ENCODE results near the gene CPM.
"Not testable (repeated sequence)": the region's sequence is repeated elsewhere in the genome, so short reads cannot be mapped to it uniquely, and the experiment has no call there.

Gene CPM

DNA sequence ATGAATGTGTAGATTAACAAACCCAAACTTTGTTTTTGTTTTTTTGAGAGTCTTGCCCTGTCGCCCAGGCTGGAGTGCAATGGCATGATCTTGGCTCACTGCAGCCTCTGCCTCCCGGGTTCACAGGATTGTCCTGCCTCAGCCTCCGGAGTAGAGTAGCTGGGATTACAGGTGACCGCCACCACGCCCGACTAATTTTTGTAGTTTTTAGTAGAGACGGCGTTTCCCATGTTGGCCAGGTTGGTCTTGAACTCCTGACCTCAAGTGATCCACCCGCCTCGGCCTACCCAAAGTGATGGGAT, 125.7 kb downstream of the CPM start:
- not testable (repeated sequence) for DNase-seq (ENCODE audit: low spot score)

DNA sequence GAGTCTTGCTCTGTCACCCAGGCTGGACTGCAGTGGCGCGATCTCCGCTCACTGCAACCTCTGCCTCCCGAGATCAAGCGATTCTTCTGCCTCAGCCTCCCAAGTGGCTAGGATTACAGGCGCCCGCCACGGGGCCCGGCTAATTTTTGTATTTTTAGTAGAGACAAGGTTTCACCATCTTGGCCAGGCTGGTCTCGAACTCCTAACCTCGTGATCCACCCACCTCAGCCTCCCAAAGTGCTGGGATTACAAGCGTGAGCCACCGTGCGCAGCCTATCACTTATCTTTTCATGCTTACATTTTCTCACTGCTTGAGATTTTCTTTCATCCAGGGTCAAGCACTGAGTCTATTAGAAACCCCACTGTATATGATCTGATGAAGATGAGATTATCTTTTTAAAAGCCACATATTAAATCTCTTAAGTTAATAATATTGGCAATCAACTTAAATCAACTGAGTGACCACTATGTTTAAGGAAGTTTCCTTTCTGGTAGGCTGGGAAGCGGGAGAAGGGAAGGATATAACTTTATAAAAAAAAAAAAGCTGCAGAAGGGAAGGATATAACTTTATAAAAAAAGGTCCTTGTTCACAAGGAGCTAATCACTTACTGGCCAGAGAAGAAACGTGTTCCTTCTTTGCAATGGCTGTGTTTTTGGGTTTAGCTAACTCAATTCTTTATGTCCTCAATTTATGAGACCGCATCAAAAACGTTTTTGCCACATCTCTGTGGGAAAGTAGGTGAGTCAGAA, 126.3 kb downstream of the CPM start:
- peak; percentile 51 for DNase-seq (ENCODE audit: low spot score)

DNA sequence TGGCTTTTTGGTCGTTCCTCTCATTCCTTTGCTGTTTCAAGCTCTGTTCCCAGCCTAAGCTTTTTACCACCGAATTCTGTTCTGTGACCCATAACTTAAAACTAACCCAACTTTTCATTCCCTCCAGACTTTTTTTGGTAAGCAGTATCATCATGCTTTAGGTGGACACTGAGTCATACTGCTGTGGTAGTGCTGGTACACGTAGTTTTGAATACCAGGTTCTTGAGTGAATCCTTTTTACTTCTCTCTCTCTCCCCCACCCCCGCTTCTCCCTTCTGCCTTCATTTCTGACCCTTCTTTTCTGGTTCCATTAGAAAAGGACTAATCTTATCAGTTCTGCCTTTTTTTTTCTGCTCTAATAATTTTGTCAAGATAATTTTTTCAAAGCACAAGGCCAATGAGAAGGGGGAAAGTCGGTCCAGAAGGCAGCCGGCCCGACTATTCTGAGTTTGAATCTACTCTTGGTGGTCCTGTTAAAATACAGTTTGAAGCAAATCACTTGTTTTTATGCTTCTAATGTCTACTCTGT, 127.3 kb downstream of the CPM start:
- no peak for DNase-seq (ENCODE audit: low spot score)

DNA sequence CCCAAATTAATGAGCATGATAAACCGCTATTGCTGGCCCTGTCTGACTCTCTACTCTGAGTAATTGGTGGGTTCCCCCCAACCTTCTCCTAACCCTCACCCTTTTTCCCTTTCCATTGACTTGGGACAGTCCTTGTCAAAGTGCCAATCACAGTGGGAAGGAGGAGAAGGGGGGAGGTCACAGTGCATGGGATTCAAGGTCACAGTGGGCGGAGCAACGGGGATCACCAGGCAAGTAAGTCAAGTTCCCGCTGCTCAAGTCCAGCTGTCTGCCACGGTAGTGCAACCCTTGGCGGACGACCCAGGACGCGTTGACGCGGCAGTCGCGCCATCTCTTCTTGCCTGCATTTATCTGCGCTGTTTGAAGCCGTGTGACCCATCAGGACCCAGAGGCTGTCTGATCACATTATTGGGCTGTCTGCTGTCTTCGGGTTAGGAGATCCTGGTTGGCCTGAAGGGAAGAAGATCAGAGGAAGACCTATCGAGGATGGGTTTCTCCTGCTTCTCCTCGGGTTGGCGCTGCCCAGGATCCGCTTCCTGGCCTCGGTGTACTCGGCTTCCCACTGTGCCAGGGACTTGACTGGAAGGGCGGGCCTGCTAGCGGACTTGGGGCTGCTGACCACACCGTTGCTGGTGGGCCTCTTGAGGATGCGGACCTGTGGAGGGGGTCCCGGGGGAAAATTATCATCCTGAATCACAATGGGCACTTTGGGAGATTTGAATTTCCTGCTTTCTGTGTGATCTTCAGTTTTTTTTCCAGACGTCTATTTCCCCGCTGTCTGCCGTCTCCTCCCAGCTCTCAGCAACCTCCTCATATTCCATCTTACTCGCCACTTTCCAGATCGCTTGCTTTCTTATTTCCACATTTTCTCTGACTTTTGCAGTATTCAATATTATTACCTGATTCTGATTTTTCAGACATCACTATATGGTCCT, 128.0 kb downstream of the CPM start:
- no peak for DNase-seq (ENCODE audit: low spot score)

DNA sequence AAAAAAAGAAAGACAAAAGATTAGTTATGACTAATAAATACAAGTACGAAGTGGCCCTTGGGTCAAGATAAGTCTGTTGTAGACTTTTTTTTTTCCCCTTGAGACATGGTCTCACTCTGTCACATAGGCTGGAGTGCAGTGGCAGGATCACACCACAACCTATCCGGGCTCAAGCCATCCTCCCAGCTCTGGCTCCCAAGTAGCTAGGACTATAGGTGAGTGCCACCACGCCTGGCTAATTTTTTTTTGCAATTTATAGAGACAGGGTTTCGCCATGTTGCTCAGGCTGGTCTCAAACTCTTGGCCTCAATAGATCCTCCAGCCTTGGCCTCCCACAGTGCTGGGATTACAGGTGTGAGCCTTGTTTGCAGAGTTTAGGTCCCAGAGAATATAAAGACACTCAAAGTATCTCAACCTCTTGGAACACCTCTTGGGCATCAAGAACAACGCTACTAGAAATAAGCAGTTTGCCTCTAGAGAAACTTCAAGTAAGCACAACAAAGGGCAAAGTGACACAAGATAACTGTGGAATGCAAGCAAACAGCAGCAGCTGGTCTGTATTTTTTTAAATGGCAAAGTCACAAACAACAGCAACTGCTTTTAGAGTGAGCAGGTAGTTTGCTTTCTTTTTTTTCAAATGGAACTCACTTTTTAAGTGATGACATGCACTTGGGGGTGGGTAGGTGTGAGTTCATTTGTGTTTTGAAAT, 128.9 kb downstream of the CPM start:
- no peak for DNase-seq (ENCODE audit: low spot score)

DNA sequence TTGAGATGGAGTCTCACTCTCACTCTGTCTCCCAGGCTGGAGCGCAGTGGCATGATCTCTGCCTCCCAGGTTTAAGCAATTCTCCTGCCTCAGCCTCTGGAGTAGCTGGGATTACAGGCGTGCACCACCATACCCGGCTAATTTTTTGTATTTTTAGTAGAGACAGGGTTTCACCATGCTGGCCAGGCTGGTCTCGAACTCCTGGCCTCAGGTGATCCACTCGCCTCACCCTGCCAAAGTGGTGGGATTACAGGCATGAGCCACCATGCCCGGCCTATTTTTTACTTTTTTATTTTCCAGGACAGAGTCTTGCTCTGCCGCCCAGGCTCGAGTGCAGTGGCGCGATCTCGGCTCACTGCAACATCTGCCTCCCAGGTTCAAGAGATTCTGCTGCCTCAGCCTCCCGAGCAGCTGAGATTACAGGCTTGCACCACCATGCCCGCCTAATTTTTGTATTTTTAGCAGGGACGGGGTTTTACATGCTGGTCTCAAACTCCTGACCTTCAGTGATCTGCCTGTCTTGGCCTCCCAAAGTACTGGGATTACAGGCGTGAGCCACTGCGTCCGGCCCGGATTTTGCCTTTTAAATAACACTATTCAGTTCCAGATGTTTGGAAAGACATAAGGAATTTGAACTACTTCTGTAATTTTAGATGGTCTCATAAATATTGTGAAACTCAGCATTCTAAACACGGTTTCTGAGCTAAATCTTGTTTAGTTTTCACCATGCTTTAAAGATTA, 129.9 kb downstream of the CPM start:
- DNase-seq (ENCODE audit: low spot score): not testable (repeated sequence)

DNA sequence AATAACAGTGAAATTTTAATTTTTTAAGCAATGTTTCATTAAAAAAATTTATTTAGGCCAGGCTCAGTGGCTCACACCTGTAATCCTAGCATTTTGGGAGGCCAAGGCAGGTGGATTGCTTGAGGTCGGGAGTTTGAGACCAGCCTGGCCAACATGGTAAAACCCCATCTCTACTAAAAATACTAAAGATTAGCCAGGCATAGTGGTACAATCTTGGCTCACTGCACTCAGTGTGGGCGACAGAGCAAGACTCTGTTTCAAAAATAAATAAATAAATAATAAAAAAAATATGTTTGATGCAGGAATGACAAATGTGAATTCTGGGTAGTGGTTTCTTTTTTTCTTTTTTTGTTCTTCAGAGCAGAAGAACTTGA, 130.6 kb downstream of the CPM start:
- not testable (repeated sequence) for DNase-seq (ENCODE audit: low spot score)

Measured in NAMALWA (cell line).